Stimulated activated effector memory CD8-positive, alpha-beta T cell treated with anti-CD3 and anti-CD28 coated beads, Interleukin-12 subunit alpha, Interleukin-12 subunit beta, amount 100 ng/mL, for 72 hours (primary cell): ENCODE data around the gene IDH3G.
"Not testable (repeated sequence)": the region's sequence is repeated elsewhere in the genome, so short reads cannot be mapped to it uniquely, and the experiment has no call there.

Experiments
- ATAC-seq: fragments of 150-1000 bp; cut with Tn5 transposase; 2 replicates; pipeline ENCODE4 v1.10.0; 2021
- DNase-seq, 2 donors: peaks; one replicate each; pipeline ENCODE4 v3.0.0; 2021 to 2022; ENCODE audit warnings: low spot score in 2 of 2
- H3K27ac Mint-ChIP-seq: one replicate; pipeline ENCODE4 v1.8.0; 2022; ENCODE audit warnings: mild to moderate bottlenecking, mixed read lengths
- H3K36me3 Mint-ChIP-seq: one replicate; pipeline ENCODE4 v1.8.0; 2022; ENCODE audit warnings: mild to moderate bottlenecking, mixed read lengths
- H3K4me1 Mint-ChIP-seq: one replicate; pipeline ENCODE4 v1.8.0; 2022; ENCODE audit warnings: mixed read lengths
- H3K4me3 Mint-ChIP-seq: one replicate; pipeline ENCODE4 v1.8.0; 2022; ENCODE audit warnings: mild to moderate bottlenecking, mixed read lengths
- H3K9me3 Mint-ChIP-seq: one replicate; pipeline ENCODE4 v1.8.0; 2022; ENCODE audit warnings: mixed read lengths

The IDH3G gene

DNA sequence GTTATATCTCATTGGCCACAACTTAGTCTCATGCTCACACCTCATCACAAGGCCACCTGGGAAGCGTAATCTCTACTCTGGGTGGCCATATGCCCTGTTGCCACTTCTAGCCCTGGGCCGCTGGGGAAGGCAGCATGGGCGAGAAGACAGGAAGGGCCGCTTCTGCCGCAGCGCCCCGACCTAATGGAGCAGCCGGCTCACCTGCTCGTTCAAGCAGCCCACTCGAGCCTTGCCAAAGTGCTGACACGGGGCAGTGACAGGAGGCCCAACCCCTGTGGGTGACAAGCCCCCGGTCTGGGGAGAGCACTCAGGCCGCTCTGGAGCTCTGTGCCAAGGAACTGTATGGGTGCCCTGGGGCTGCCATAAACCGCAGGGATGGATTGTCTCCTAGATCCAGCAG is 52.1 kb downstream of the IDH3G start:
- not testable (repeated sequence) for DNase-seq, ATAC-seq, H3K4me1 Mint-ChIP-seq, H3K4me3 Mint-ChIP-seq, H3K36me3 Mint-ChIP-seq, H3K27ac Mint-ChIP-seq, H3K9me3 Mint-ChIP-seq

DNA sequence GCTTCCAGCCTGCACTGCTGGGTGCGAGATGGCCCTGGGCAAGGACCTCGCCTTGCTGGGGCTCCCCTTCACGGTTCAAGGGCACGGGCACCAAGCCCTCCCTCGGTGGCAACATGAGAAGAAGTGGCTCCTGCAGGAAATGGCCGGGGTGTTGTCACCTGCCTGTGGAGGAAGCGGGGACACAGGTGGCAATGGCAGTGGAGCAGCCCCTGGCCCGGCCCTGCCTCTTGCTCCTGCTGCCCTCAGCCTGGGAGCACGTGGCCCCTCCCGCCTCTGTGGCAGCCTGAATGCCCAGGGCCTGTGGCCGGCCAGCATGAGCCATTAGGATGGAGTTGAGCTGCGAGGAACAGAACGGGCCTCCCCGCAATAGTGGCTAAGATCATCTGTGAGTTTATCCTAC is 52.7 kb downstream of the IDH3G start:
- Mint-ChIP-seq H3K9me3 (no peaks in the 10 kb centered on the region), H3K36me3 (no peaks in the 10 kb centered on the region), H3K4me3 (peak overlapping the region; percentile 58), H3K4me1 (peaks cover 7% of the 10 kb centered on the region), H3K27ac (peak overlapping the region; percentile 77)
- ATAC-seq: no peak
- no peak for DNase-seq

DNA sequence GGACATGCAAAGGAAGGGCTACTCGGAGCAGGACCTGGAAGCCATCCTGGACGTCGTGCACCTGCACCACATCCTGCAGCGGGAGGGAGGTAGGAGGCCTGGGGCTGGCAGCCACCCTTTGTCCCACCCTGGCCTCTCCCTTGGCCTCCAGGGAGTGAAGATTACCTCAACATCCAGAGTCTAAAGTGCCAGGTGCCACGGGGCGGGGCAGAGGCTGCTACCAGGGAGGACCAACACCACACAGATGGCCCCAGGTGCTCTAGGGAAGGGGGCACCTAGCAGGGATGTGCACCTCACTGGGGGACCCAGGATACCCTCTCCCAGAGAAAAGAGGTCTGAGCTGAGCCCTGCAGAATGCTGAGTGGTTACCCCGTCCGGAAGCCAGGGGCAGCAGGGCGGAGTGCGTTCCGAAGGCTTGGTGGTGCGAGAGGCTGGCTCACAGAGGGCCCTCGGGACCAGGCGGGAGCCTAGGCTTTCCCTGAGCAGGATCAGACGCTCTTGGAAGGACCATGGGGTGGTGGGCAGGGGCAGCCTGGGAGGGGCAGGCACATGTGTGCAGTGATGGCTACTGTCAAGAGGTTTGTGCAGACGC is 53.4 kb downstream of the IDH3G start:
- no peaks in the 10 kb centered on the region for H3K9me3 Mint-ChIP-seq
- ATAC-seq (no peak), DNase-seq (no peak)
- H3K4me1 Mint-ChIP-seq: peaks cover 8% of the 10 kb centered on the region
- H3K27ac Mint-ChIP-seq: peak overlapping the region; percentile 77
- peak overlapping the region; percentile 58 for H3K4me3 Mint-ChIP-seq
- no peaks in the 10 kb centered on the region for H3K36me3 Mint-ChIP-seq

DNA sequence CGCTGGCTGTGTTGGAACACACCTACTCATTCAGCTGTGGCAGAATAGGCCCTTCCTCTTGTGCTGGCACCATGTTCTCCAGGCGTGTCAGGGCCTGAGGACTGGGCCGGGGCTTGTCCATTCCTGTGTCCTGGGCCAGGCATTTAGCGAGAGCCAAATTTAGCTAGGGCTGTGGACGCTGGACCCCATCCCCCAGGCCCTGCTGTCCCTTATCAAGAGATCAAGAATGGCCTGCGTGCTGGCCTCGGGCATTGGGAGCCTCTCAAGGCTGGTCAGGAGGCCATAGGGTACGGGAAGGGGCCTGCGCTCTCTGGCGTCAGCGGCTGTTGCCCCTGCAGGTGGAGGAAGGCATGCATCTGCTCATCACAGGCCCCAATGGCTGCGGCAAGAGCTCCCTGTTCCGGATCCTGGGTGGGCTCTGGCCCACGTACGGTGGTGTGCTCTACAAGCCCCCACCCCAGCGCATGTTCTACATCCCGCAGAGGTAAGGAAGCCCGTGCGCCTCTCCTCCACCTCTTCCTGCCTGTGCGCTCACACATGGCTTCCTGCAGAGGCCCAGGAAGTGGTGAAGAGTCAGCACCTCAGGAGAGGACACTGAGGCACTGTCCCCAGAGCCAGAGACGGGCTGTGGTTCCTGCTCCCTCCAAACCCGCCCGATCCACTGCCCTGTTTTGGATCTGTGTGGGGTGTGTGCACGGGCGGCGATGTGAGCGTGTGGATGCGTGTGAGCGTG is 54.3 kb downstream of the IDH3G start:
- no peaks in the 10 kb centered on the region for H3K9me3 Mint-ChIP-seq
- H3K4me3 Mint-ChIP-seq: peak overlapping the region; percentile 58
- ATAC-seq: peak; percentile 63
- no peak for DNase-seq
- H3K36me3 Mint-ChIP-seq: no peaks in the 10 kb centered on the region
- H3K27ac Mint-ChIP-seq: peak overlapping the region; percentile 77
- peaks cover 16% of the 10 kb centered on the region for H3K4me1 Mint-ChIP-seq

DNA sequence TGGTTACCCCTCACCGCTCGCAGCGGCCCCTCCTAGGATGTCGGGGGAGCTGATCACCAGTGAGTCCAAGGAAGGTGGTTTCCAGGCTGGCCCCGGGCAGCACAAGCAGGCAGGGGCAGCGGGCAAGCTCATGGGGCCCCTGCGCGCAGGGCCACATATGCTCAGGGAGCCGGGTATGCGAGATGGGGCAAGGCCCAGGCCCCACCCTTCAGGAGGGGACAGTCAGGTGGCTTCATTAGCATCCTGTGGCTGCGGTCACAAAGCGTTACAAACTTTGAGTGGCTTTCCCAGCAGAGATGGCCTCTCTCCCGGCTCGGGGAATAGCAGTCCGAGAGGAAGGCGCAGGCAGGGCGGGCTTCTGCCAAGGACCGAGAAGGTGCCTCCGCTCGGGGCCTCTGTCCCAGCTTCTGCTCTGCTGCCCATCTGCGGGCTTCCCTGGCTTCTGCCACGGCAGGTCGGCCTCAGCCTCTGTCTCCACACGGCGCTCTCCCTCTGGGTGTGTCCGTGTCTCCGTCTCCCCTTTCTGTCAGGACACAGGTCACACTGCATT is 56.0 kb downstream of the IDH3G start:
- no peaks in the 10 kb centered on the region for H3K36me3 Mint-ChIP-seq

DNA sequence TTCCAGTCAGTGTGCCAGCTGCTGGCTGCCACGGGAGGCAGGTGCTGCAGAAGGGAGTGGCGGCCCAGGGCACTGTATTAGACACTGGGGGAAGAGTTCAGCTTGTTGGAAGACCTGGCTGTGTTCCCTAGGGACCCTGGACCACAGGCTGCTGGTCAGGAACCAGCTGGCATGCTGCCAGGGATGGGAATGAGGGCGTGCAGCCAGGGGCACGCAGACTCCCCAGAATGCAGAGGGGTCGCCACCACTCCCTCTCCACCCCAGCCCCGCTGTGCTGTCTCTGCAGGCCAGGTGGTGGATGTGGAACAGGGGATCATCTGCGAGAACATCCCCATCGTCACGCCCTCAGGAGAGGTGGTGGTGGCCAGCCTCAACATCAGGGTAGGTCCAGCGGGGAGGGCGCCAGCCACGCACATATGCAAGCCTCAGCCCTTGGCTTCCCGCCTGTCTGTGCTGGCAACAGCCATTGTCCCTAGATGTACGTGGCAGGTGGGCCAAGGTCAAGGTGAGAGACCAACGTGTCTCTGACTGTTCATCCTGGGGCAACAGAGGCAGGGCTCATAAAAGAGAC is 57.2 kb downstream of the IDH3G start:
- Mint-ChIP-seq H3K27ac (peak overlapping the region; percentile 67), H3K4me3 (no peak overlapping the region), H3K36me3 (no peaks in the 10 kb centered on the region), H3K4me1 (peaks cover 25% of the 10 kb centered on the region), H3K9me3 (no peaks in the 10 kb centered on the region)
- ATAC-seq (no peak), DNase-seq (no peak)

More for the DNA sequence above, 56.0 kb downstream of the IDH3G start:
- H3K4me1 Mint-ChIP-seq: peaks cover 20% of the 10 kb centered on the region
- DNase-seq: no peak
- H3K4me3 Mint-ChIP-seq: no peak overlapping the region
- no peaks in the 10 kb centered on the region for H3K9me3 Mint-ChIP-seq
- H3K27ac Mint-ChIP-seq: no peak overlapping the region
- ATAC-seq: no peak

DNA sequence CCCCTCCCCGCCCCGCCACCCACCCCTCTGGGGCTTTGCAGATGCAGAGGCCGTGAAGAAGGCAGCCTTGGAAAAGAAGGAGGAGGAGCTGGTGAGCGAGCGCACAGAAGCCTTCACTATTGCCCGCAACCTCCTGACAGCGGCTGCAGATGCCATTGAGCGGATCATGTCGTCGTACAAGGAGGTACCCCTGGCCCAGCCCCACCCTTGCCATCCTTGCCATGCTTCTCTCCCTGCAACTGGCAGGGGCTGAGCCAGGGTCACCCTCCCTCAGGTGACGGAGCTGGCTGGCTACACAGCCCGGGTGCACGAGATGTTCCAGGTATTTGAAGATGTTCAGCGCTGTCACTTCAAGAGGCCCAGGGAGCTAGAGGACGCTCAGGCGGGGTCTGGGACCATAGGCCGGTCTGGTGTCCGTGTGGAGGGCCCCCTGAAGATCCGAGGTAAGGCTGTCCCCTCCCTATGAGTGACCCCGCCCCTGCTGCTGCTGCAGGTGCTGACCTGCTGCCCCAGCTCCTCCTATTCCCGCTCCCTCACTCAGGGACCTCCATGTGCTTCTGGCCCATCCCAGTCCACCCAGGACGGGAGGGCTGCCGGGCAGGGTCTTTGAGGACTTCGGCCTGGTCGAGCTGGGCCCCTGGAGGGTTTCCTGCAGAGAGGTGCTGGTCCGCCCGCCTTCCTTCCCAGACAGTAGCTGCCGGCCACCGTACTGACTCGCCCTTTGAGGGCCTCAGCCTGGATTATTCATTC is 57.9 kb downstream of the IDH3G start:
- DNase-seq: no peak
- Mint-ChIP-seq H3K4me3 (no peak overlapping the region), H3K27ac (peak overlapping the region; percentile 67), H3K4me1 (peaks cover 32% of the 10 kb centered on the region), H3K36me3 (no peaks in the 10 kb centered on the region), H3K9me3 (peaks cover 2% of the 10 kb centered on the region)
- no peak for ATAC-seq
